SW480 (cell line): Measurements from ENCODE around the gene MIGA2.
"Not testable (repeated sequence)": the region's sequence is repeated elsewhere in the genome, so short reads cannot be mapped to it uniquely, and the experiment has no call there.

ENCODE experiments used
- DNase-seq: peaks from one replicate; pipeline ENCODE4 v3.0.0-alpha.2; 2016; ENCODE audit warnings: low spot score

The MIGA2 gene, protein sequence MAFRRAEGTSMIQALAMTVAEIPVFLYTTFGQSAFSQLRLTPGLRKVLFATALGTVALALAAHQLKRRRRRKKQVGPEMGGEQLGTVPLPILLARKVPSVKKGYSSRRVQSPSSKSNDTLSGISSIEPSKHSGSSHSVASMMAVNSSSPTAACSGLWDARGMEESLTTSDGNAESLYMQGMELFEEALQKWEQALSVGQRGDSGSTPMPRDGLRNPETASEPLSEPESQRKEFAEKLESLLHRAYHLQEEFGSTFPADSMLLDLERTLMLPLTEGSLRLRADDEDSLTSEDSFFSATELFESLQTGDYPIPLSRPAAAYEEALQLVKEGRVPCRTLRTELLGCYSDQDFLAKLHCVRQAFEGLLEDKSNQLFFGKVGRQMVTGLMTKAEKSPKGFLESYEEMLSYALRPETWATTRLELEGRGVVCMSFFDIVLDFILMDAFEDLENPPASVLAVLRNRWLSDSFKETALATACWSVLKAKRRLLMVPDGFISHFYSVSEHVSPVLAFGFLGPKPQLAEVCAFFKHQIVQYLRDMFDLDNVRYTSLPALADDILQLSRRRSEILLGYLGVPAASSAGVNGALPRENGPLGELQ

GRCh38 chr9:129036241-129036922 is at the start of gene MIGA2:
MIGA2 (plus strand) TSS chr9:129036626; CDS start chr9:129040595, 3,969 bp downstream.
- DNase-seq: peak; percentile 99

- DNase-seq: no peak
Observed at GRCh38 chr9:128986671-128987070, 49.8 kb upstream of the MIGA2 start.

DNA sequence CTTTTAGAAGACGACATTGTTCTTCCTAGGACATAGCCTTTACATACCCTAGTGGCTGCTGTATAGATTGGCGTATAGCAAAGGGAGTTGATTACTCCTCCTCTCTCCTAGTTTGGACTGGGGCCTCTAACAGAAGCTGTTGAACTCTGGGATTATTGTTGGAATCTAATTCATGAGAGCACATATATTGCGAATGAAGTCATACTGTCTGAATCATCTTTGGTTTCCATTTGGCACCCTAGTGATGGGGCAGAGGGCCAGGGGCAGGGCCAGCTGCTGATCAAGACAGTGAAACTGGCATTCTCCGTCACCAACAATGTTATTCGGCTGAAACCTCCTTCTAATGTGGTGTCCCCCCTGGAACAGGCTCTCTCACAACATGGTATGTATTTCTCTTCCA is 48.6 kb upstream of the MIGA2 start:
- no peak for DNase-seq

DNA sequence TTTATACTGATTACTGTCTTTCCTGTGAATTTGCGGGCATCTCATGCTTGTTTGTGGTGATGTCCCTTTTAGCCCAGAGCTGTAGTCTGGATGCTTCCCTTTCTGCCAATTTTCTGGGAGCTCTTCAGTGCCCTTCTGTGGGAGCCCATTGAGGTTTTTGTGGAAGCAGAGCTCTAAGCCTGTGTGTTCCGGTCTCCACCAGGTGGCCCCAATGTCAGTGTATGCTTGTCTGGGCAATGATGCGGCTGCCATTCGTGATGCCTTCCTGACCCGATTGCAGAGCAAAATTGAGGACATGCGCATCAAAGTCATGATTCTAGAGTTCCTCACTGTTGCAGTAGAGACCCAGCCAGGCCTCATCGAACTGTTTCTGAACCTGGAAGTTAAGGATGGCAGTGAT is 43.4 kb upstream of the MIGA2 start:
- DNase-seq: no peak

- DNase-seq: no peak
Observed at GRCh38 chr9:128995791-128996190, 40.6 kb upstream of the MIGA2 start.

- DNase-seq: no peak
Observed at GRCh38 chr9:128998462-128998861, 38.0 kb upstream of the MIGA2 start.

DNA sequence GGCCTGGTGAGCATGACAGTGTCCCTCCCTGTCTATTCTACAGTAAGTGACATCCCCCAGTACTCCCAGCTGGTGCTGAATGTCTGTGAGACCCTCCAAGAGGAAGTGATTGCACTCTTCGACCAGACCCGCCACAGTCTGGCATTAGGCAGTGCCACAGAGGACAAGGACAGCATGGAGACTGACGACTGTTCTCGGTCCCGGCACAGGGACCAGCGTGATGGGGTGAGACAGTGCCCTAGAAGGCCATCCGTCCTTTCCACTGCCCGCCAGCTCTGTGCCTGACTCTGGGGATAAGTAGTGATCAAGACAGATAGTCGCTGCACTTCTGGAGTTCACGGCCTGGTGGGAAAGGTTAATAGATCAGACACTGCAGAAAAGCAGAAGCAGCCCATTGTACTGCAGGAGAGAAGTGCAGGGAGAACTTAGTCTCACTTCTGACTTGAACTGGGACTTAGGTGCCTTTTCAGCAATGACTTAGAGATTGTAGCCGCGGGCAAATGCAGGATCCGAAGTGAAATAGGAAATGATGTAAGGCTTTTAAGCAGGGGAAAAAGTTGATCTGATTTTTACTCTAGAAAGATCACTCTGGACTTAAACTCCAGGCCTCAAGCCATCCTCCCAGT is 36.7 kb upstream of the MIGA2 start:
- no peak for DNase-seq

- DNase-seq: no peak
Observed at GRCh38 chr9:129001504-129002325, 34.7 kb upstream of the MIGA2 start.

DNA sequence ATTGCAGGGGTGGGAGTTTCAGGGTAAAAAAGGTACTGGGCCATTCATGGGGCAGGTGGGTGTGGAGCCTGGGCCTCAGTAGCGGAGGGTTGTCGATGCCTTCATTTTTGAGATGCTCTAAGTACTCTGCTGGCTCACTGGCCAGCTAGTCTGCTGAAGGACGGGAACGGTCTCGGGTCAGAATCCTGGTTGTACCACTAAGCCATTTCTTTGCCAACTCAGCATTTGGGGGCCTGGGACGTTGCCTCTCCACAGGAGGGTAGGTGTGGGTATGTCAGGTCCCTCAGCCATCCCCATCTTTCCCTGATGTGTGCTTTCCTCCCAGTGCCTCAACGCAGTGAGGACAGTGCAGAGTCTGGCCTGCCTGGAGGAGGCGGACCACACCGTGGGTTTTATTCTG is 33.4 kb upstream of the MIGA2 start:
- no peak for DNase-seq

DNA sequence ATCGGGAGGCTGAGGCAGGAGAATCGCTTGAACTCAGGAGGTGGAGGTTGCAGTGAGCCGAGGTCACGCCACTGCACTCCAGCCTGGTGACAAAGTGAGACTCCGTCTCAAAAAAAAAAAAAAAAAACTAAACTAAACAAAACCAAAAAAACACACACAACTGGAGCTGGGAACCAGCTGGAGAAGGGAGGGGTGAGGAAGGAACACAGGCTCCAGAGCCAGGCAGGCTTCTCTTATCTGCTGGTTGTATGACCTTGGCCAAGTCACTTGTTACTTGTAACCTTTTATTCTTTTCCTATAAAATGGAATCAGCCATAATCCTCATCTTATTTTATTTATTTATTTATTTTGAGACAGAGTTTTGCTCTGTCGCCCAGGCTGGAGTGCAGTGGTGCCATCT is 32.3 kb upstream of the MIGA2 start:
- not testable (repeated sequence) for DNase-seq

GRCh38 chr9:129005336-129005997 is 31.0 kb upstream of the MIGA2 start:
- no peak for DNase-seq

DNA sequence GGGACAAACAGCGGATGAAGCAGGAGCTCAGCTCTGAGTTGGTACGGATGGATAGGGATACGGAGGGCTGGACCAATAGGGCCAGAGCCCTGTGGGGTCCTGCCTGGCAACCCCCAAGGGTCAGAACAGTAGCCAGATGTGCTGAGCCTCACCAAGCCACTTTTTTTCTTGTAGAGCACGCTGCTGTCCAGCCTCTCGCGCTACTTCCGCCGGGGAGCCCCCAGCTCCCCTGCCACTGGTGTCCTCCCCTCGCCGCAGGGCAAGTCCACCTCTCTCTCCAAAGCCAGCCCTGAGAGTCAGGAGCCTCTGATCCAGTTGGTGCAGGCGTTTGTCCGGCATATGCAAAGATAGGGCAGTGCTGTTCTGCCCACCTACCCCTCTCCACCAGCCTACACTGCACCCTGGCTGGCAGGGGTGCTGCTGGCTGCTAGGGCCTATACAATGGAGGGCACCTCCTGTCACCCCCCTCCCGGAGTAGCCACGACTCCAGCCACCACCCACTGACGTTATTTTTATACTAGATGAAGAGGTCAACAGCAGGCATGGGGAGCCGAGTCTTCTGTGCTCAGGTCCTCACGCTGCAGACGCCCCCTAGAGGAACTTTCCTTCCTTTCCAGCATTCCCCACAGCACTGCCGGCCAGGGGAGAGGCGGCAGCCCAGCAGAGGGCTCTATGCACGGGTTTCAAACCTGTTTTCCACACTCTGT is 29.9 kb upstream of the MIGA2 start:
- DNase-seq: peak; percentile 73

- DNase-seq: no peak
Observed at GRCh38 chr9:129007035-129007765, 29.2 kb upstream of the MIGA2 start.

DNA sequence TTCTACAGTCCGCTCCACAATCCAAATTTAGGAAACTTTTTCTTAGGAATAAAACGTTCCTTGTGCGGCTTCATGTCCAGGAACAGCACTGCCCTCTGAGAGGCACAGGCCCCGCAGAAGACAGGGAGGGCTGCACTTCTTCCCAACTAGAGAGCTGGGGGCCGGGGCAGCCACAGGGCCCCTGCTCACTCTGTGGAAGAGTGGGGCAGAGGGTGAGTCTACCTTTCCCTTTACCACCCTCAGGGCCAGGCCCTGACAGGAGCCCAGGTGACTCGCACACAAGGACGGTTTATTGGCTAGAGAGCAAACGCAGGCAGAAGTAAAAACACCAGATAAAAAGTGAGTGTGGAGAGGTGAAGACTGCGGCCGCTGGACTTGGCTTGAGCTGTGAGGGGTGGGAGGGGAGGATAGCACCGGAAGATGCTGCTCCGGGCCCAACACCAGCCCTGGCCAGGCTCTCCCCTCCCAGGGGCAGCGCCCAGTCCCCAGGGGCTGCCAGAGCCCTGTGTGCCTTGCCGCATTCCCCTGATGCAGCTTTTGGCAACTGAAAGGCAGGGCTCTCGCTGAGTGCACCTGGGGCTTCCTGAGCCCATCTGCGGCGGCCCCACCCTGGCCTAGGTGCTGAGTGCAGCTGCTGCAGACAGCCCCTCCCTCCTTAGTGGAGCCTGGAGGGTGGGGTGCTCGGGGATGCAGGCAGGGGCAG is 28.5 kb upstream of the MIGA2 start:
- DNase-seq: no peak

DNA sequence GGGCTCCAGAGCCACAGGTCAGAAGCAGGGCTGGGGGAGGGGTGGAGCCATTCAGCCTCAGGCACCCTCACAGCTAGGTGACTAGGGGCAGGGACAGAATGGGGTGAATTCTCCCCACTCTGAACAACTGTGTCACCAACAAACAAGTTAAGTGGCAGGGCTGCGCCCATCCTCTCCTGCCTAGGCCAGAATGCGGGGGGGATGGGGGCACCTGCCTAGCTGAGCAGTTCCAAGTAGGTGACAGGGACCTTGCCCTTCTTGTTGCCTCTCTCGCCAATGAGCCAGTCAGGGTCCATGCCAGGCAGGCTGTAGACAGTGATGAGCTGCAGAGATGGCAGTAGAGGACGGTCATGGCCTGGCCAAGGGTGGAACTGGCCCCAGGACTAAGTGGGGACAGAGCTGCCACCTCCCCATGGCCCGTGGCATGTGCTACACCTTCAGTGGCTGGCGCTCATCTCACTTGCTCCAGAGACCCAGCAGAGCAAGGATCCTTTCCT is 27.9 kb upstream of the MIGA2 start:
- DNase-seq: no peak

GRCh38 chr9:129008986-129009583 is 27.3 kb upstream of the MIGA2 start:
- no peak for DNase-seq

- peak; percentile 50 for DNase-seq
Observed at GRCh38 chr9:129009584-129010141, 26.8 kb upstream of the MIGA2 start.

GRCh38 chr9:129010267-129010975 is 26.0 kb upstream of the MIGA2 start:
- DNase-seq: no peak
